Erythroblast (primary cell): ENCODE measurements around the gene SHMT2.
A peak's percentile ranks its signal among the peaks of the same experiment; 100 is the strongest.

Experiments used
- DNase-seq, 2 experiments: peaks; one replicate each; lab custom pipeline; 2025; lab: John Stamatoyannopoulos, UW
- GATA1 ChIP-seq: IDR thresholded peaks from 2 replicates; pipeline ENCODE4 v1.6.1; 2011; ENCODE audit warnings: low read depth, mild to moderate bottlenecking, control low read depth, low read length, moderate library complexity
- POLR2A ChIP-seq: IDR thresholded peaks from 2 replicates; pipeline ENCODE4 v1.6.1; 2011; ENCODE audit warnings: mild to moderate bottlenecking, low read length

SHMT2 gene

DNA sequence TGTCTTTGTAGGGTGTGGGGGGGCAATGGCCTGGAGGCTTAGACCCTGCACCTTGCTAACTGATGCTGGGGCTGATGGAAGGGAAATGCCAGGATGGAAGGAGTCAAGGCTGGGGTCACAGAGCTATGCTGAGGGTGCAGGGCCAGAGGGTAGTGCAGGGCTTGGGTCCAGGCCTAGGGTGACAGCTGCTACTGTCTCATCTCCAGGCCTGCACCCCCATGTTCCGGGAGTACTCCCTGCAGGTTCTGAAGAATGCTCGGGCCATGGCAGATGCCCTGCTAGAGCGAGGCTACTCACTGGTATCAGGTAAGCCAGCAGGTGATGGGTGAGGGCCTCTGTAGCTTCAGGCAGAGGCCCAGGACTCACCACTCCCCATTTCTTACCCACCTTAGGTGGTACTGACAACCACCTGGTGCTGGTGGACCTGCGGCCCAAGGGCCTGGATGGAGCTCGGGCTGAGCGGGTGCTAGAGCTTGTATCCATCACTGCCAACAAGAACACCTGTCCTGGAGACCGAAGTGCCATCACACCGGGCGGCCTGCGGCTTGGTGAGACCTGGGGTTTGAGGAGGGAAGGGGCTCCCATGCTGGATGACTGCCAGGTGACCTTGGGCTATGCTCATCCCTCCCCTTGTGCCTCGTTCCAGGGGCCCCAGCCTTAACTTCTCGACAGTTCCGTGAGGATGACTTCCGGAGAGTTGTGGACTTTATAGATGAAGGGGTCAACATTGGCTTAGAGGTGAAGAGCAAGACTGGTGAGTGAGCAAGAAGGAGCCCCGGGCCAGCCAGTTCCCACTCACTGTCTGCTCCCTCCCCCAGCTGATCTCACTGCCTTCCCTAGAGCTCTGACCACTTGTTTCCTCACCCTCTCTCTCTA is 4.1 kb downstream of the SHMT2 start:
- TF ChIP-seq GATA1 (no peak), POLR2A (no peak)
- no peak for DNase-seq

DNA sequence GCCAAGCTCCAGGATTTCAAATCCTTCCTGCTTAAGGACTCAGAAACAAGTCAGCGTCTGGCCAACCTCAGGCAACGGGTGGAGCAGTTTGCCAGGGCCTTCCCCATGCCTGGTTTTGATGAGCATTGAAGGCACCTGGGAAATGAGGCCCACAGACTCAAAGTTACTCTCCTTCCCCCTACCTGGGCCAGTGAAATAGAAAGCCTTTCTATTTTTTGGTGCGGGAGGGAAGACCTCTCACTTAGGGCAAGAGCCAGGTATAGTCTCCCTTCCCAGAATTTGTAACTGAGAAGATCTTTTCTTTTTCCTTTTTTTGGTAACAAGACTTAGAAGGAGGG is 4.7 kb downstream of the SHMT2 start:
- no peak for DNase-seq
- no peak for TF ChIP-seq POLR2A
- no peak for TF ChIP-seq GATA1

GRCh38 chr12:57234571-57235016 is 5.1 kb downstream of the SHMT2 start:
- TF ChIP-seq GATA1 (no peak), POLR2A (no peak)

GRCh38 chr12:57235017-57235727 is 5.7 kb downstream of the SHMT2 start:
- no peak for TF ChIP-seq GATA1
- TF ChIP-seq POLR2A: no peak
- no peak for DNase-seq

More at GRCh38 chr12:57234571-57235016, 5.1 kb downstream of the SHMT2 start:
- no peak for DNase-seq

DNA sequence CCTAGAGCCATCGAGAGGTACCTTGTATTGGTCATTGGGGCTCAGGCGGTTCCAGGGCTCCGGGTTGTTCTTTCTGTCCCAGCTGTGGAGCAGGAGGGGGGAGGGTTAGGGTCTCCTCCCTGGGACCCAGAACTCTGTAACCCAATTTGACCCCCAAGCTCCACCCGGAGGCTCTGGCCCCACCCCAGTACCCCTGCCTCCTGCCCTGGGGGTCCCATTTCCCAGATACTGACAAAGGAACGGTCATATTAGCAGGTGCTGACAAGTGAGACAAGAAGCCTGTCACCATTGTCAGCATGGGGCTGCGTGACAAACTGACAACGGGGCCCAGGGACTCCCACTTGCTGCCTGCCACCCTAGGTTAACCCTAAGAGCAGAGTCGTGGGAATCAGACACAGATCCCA is 6.2 kb downstream of the SHMT2 start:
- TF ChIP-seq POLR2A: peak; percentile 15
- no peak for TF ChIP-seq GATA1
- no peak for DNase-seq

- DNase-seq: peak in 1 of 2 experiments; percentile 38
- no peak for TF ChIP-seq POLR2A
- no peak for TF ChIP-seq GATA1
These were observed 6.9 kb downstream of the SHMT2 start for GRCh38 chr12:57236201-57236924.

DNA sequence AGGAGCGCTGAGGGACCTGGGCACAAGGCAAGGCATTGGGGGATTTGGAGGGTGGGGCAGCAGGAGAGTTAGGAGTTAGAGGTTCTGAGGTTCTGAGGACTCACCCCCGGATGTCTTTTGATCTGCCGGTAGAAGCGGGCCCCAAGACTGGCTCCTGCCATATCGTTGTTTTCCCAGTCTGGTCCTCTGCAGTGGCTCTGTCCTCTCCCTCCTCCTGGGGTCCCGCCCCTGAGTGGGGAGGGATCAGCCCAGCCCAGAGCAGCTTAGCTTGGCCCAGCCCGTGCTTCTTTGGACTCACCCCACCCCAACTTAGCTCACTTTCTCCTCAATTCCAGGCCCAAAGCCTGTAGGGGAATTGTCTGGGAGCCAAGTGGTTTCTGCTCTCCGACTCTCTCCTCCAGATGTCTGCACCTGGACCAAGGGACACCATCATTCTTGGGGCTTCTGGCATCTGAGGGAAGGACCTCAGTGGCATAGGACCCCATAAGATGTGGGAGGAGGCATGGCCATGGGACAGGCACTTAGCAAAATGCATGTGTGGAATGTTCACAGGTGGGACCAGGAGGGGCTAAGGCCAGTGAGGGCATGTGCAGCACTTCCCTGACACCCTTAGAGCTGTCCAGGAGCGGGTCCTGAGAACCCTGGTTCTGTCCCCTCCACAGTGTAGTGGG is 7.5 kb downstream of the SHMT2 start:
- TF ChIP-seq POLR2A (no peak), GATA1 (no peak)
- DNase-seq: peak; percentile 26 to 38

DNA sequence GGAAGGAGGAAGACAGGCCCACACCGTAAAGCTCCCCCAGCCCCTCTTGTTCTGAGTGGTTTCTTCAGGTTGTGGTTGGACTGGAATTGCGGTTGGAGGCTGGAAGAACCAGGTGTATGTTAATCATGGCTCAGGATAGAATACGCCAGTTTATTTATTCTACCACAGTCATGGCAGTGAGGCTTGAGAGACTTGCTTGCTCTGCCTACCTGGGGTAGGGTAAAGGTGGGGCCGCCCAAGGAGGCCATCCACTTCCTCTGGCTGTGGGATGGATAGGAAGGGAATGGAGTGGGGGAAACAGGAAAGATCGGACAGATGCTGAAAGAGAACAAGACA is 8.1 kb downstream of the SHMT2 start:
- TF ChIP-seq POLR2A (no peak), GATA1 (no peak)
- no peak for DNase-seq

DNA sequence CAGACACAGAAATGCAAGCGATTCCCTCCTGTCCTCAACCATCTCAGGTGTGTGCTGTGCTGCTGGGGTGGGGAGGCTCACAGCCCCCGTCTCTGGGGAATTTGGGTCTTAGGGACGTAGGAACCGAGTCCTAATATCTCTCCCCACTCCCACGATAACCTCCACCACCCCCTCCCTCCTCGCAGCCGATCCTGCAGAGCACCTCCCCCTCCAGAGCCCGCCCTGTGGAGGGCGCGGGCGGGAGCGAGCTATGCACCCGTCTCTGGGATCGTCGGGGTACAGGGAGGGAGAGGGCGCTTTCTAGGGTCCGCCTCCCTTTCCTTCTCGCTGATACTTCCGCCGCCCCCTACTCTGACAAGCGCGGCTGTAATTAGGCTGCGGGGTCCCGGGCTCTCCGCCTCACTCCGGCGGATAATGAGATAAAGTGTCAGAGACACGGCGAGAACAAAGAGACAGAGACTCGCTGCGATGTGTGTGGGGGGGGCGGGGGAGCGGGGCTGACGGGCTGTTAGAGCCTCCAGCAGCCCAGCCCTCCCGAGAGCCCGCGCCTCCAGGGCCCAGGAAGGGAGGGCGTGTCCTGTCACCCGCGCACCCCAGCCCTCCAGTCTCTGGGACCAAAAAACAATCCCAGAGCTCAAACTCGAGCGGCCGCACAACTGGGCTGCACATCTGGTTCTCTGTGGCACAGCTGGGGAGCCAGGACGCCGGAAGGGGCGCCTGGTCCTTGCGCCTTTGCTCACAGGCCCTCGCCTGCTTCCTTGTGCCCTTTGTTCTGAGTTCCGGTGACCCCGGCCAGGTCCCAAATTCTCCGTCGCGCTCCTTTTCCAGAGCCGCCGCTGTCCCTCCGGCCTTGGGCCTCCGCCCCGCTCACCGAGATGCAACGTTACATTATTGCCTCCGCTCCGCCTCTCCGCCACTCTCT is 8.7 kb downstream of the SHMT2 start:
- peak in 1 of 2 experiments; percentile 49 for DNase-seq

GRCh38 chr12:57238854-57239554 is 9.5 kb downstream of the SHMT2 start:
- TF ChIP-seq GATA1 (no peak), POLR2A (no peak)

More for the DNA sequence above, 8.7 kb downstream of the SHMT2 start:
- TF ChIP-seq GATA1: no peak
- no peak for TF ChIP-seq POLR2A

DNA sequence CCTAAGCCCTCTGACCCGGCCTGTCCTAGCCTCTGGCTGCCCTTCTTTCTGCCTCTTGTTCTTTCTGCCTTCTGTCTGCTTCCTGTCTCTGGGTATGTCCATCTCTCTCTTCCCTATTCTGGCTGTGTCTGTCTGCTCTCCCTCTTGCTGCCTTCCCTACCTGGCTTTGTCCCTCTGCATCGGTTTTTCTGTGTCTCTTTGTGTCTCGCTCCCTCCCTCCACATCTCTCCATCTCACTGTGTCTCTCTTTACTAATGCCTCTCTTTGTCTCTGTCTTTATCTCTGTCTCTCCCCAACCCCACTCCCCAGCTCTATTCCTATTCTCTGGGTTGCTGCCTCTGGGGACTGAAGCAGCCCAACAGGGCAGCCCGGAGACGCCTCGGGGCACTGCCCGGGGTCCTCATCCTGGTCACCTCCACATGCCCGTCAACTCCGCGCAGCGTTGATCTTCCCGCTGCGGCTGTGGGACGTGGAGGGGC is 10.1 kb downstream of the SHMT2 start:
- no peak for DNase-seq
- TF ChIP-seq POLR2A (no peak), GATA1 (no peak)

More at GRCh38 chr12:57238854-57239554, 9.5 kb downstream of the SHMT2 start:
- peak; percentile 90 to 96 for DNase-seq
